GM11168 (cell line): ENCODE data around the gene MANSC4.

Source experiments
- in situ Hi-C: fragments of 300-500 bp; cut with MboI; formaldehyde crosslinking; loops from one replicate; pipeline ENCODE4 v1.12.0; 2022; ENCODE audit warnings: low sequenced_read_pairs; ENCODE audit not compliant: unreplicated experiment

The MANSC4 gene

GRCh38 chr12:27779920-27780611, at the start of gene MANSC4, which contains the start of gene KLHL42:
Gene MANSC4 (minus strand): TSS chr12:27780236. CDS start chr12:27771276, 8,960 bp downstream.
Gene KLHL42 (plus strand): TSS chr12:27780233. CDS start chr12:27780331, 98 bp downstream.
- in situ Hi-C loops = no loop called here

GRCh38 chr12:27828196-27828595, 48.2 kb upstream of the MANSC4 start:
- in situ Hi-C loops = no loop called here

DNA sequence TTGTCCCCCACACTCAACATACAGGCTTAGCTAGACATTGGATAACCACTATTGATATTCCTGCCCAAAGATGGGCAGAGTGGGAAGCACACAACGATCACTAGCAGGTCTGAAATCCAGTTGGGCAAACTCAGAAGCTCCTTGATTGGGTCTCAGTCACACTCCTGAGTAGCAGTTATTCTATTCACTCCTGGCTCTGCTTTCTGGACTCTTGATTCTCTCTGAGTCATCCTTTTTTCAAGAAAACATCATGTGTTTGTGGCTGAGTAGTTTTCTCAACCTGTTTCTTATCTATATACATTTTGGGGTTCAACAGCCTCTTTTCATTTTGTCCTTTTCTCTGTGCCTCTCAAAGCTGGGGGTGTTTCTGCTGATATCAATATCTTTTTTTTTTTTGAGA, 46.0 kb upstream of the MANSC4 start:
- in situ Hi-C loops = no loop called here

DNA sequence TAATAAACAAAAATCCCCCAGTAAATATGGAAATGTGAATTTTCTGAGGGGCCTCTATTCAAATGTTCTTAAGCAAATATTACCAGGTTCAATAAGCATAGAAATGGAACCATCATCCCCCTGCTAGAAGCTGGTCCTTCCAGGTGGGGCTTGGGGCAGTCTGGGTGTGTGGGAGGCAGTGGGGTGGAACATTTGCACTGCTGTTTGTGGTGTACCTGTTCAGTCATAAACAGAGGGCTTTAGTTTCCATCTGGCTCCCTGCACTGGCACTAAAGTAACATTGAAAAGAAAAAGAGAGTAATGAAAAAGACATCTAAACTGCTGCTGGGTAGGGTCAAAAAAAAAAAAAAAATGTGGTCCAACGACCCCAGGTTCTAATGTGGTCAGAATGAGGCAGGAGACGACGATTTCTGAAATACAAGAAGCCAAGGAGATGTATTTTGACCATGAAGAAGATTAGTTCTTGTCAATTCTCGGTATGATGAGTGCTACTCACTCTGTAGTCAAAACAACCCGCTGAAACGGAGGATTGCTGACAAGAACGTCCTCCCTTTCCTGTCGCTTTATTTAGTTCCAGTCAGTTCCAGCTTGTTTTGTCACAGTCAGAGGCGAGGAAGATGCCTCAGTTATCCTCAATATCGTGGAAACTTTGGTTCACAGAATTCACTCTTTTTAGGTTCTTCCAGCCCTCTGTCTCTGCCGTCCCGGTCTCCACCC, 44.2 kb upstream of the MANSC4 start:
- in situ Hi-C loops = no loop called here

- in situ Hi-C loops = no loop called here
Measured at GRCh38 chr12:27823038-27823437, 43.0 kb upstream of the MANSC4 start.

DNA sequence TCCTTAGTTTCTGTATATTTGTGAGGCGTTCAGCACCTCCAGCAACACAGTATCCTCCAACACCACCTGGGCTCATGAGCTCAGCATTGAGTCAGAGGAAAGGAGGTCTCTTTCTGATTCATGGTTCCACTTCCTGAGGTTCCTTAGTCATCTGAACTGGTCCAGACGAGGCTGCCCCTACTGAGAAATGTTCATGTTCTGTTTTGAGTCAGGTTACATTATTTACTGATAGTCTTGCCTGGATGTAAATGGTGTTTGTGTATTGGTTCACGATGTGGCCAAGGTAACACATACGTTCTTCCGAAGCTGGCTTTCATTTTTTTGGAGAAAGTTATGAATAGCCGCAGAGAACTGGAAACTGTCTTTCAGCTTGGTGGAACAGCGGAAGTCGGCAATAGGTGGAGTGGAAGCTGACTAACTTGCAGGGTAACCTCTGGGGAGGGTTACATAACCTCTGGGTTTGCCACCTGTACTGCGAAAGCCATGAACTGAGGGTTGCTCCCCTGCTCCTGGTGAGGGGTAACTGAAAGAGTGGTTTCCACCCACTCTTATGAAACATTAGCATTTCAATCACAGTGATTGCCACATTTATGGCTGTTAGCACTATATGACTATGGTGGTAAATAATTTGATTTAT, 42.2 kb upstream of the MANSC4 start:
- in situ Hi-C loops = no loop called here

- in situ Hi-C loops = no loop called here
Measured at GRCh38 chr12:27821259-27821973, 41.4 kb upstream of the MANSC4 start.

GRCh38 chr12:27820564-27820963, 40.5 kb upstream of the MANSC4 start:
- in situ Hi-C loops = no loop called here

GRCh38 chr12:27818401-27818918, 38.4 kb upstream of the MANSC4 start:
- in situ Hi-C loops = no loop called here

DNA sequence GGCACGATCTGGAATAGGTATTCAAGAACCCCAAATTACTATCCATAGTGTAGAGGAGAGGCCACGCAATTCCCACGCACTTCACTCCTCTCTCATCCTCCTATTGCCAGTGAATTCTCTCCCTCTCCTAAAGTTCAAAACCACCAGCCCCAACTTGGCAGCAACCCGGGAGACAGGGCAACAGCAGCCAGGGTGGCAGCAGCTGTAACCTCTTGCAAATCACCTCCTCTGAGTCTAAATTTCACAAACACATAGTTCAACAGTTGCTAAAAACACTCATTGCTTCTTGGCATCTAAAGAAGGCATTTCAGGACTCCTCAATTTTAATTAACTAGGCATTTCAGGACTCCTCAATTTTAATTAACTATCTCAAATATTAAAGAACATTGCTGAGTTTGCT, 37.7 kb upstream of the MANSC4 start:
- in situ Hi-C loops = no loop called here

- in situ Hi-C loops = no loop called here
Measured at GRCh38 chr12:27814851-27815591, 35.0 kb upstream of the MANSC4 start.

DNA sequence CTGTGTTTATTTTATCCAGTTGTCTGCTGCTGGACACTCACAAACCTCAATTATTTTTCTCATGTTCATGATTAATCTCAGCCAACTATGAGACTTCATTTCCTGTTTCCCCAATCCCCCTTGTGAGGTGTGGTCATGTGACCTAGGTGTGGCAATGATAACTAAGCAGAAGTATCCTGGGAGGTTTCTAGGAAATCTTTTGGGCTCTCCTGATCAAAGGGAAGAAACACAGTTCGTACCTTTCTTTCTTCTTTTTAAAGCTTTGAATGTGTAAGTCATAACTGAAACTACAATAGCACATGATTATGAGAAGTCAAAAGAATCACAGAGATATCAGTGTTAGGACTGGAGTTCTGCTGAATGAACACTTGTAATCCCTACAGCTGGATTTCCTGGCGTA, 34.4 kb upstream of the MANSC4 start:
- in situ Hi-C loops = no loop called here

DNA sequence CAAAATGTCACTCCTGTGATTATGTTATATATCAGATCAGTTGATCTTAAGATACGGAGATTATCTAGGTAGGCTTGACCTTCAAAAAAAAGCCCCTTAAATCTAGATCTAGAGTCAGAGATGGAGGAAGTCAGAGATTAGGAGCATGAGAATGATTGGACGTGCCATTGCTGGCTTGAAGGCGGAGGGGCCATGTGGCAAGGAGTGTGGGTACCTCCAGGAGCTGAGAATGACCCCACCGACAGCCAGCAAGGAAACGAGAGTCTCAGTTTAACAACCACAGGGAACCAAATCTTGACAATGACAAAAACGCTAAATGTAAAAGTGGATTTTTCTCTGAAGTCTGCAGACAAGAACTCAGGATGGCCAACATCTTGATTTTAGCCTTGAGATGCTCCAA, 32.5 kb upstream of the MANSC4 start:
- in situ Hi-C loops = no loop called here

DNA sequence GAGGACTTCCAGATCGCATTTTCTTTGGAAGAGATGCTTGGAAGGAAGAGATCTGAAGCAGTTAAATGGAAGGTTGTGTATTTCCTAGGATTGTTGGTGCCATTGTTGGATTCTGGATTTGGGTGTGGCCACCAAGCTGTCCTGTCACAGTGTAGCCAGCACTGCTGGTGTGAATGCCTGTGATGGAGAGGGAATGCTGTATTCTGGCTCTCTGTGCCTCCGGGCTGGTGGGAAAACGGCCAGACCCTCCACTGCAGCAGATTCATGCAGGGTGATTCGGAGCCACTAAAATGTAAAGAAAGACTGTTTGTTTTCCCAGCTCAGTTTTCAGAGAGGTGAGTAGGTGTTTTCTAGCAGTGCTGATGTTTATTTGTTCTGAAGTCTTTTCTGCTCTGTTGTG, 30.7 kb upstream of the MANSC4 start:
- in situ Hi-C loops = no loop called here

GRCh38 chr12:27808841-27809240, 28.8 kb upstream of the MANSC4 start:
- in situ Hi-C loops = no loop called here

DNA sequence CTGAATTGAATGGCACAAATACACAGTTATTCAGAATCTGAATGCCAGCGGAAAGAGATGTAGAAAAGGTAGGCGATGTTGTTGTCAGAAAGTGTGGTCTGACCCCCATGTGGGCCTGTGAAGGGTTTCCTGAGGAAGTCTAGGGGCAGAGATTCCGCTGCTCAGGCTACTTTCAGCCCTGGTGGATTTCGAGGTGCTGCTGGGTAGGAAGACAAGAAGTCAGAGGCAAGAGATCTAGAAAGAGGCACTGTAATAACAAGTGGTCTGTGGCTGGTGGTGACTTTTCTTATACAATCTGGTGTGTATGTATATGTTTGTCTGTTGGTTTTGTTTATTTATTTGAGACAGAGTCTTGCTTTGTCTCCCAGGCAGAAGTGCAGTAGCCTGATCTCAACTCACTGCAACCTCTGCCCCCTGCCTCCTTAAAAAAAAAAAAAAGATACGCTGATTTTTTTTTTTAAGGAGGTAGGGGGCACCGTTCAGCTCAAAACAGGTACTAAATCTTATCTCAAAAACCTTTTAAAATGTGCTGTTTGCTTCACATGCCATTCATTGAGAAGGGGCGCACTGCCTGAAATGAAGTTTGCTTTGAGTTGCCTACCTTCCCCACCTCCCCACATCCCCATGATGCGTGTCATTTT, 27.1 kb upstream of the MANSC4 start:
- in situ Hi-C loops = no loop called here

GRCh38 chr12:27806259-27806658, 26.2 kb upstream of the MANSC4 start:
- in situ Hi-C loops = no loop called here

- in situ Hi-C loops = no loop called here
Measured at GRCh38 chr12:27805238-27805637, 25.2 kb upstream of the MANSC4 start.

DNA sequence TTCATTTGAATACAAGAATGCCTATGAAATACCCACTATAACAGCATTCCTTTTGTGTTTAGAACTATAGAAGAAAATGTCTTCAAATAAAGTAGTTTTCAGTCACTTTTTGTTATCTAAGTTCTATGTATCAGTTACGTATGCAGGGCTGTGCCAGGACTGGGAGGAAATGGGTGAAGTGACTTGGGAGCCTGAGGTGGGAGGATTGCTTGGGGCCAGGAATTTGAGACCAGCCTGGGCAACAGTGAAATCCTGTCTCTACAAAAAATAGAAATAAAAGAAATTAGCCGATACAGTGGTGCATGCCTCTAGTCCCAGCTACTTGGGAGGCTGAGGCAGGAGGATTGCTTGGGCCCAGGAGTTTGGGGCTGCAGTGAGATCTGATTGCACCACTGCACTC, 22.9 kb upstream of the MANSC4 start:
- in situ Hi-C loops = no loop called here
